ENCODE measurements around the gene COX19. TPM values are rescaled to one million over a fixed set of nuclear protein-coding genes. Genes with fewer than 3 reads are reported as not detected.

Gene COX19
- total RNA-seq, 1 experiment from 2014 or later, result 24.8 TPM

- no peaks in the 10 kb centered on the region for H3K9me3 Mint-ChIP-seq (ENCODE audit: unreplicated experiment)
- H3K4me3 Mint-ChIP-seq (ENCODE audit: unreplicated experiment), result no peak overlapping the region
- DNase-seq, result no peak
- peak overlapping the region; percentile 75 for H3K27ac Mint-ChIP-seq (ENCODE audit: unreplicated experiment)
- Histone ChIP-seq H3K36me3 (ENCODE audit: control insufficient read depth, insufficient read depth, low read length) (peaks cover 7% of the 10 kb centered on the region), H3K9me3 (no peaks in the 10 kb centered on the region), H3K4me3 (ENCODE audit: low read depth, low read length) (no peak overlapping the region), H3K27me3 (replicated peaks; ENCODE audit: control insufficient read depth, insufficient read depth, low read length) (no peaks in the 10 kb centered on the region), H3K4me1 (no peaks in the 10 kb centered on the region)
- ChIA-PET POLR2A (interaction anchor here (0.6 kb wide), 1 partner anchor 48 kb away, joined by 3 read pairs; no protein-coding TSS in a partner anchor), CTCF (no interaction called here)
- intact Hi-C loops (cut with micrococcal nuclease; ENCODE audit: unreplicated experiment), result no loop called here
- no TSS peak for BruUV-seq (replicated peaks)
- H3K4me1 Mint-ChIP-seq (ENCODE audit: low read depth, unreplicated experiment), result no peaks in the 10 kb centered on the region
- peaks cover 38% of the 10 kb centered on the region for H3K36me3 Mint-ChIP-seq (ENCODE audit: insufficient read depth, unreplicated experiment)
- no peak for TF ChIP-seq CTCF (IDR thresholded peaks at IDR 0.05; ENCODE audit: insufficient read depth in 1 of 2, low read depth in 1 of 2, low read length in 1 of 2, severe bottlenecking in 1 of 2, unreplicated experiment in 1 of 2)
- no peaks in the 10 kb centered on the region for H3K27me3 Mint-ChIP-seq (ENCODE audit: insufficient read depth, unreplicated experiment)
Observed at GRCh38 chr7:1022801-1023465, 47.6 kb upstream of the COX19 start.

GRCh38 chr7:1022356-1022755 lies 47.0 kb upstream of the COX19 start:
- H3K27ac Mint-ChIP-seq (ENCODE audit: unreplicated experiment), result no peak overlapping the region
- intact Hi-C loops (cut with micrococcal nuclease; ENCODE audit: unreplicated experiment), result no loop called here
- peaks cover 7% of the 10 kb centered on the region for H3K36me3 ChIP-seq (ENCODE audit: control insufficient read depth, insufficient read depth, low read length)
- H3K4me3 Mint-ChIP-seq (ENCODE audit: unreplicated experiment), result no peak overlapping the region
- H3K4me1 Mint-ChIP-seq (ENCODE audit: low read depth, unreplicated experiment), result no peaks in the 10 kb centered on the region
- H3K36me3 Mint-ChIP-seq (ENCODE audit: insufficient read depth, unreplicated experiment), result peaks cover 34% of the 10 kb centered on the region
- H3K4me1 ChIP-seq, result no peaks in the 10 kb centered on the region
- H3K9me3 Mint-ChIP-seq (ENCODE audit: unreplicated experiment), result no peaks in the 10 kb centered on the region
- no peaks in the 10 kb centered on the region for H3K27me3 Mint-ChIP-seq (ENCODE audit: insufficient read depth, unreplicated experiment)
- H3K4me3 ChIP-seq (ENCODE audit: low read depth, low read length), result no peak overlapping the region
- no peaks in the 10 kb centered on the region for H3K9me3 ChIP-seq
- no peak for DNase-seq
- no peaks in the 10 kb centered on the region for H3K27me3 ChIP-seq (replicated peaks; ENCODE audit: control insufficient read depth, insufficient read depth, low read length)
- POLR2A ChIA-PET, result no interaction called here
- no TSS peak for BruUV-seq (replicated peaks)
- CTCF ChIA-PET, result interaction anchor here (1.3 kb wide), 1 partner anchor 29 kb away, joined by 6 read pairs; no protein-coding TSS in a partner anchor
- TF ChIP-seq CTCF (IDR thresholded peaks at IDR 0.05; ENCODE audit: insufficient read depth in 1 of 2, low read depth in 1 of 2, low read length in 1 of 2, severe bottlenecking in 1 of 2, unreplicated experiment in 1 of 2), result no peak

GRCh38 chr7:1021931-1022330 lies 46.6 kb upstream of the COX19 start:
- H3K27ac Mint-ChIP-seq (ENCODE audit: unreplicated experiment), result no peak overlapping the region

More at GRCh38 chr7:1021931-1022330, 46.6 kb upstream of the COX19 start:
- POLR2A ChIA-PET, result interaction anchor here (0.5 kb wide), 1 partner anchor 226 kb away, joined by 3 read pairs; no protein-coding TSS in a partner anchor
- BruUV-seq (replicated peaks), result no TSS peak
- no peaks in the 10 kb centered on the region for H3K9me3 ChIP-seq
- no peaks in the 10 kb centered on the region for H3K27me3 Mint-ChIP-seq (ENCODE audit: insufficient read depth, unreplicated experiment)
- peaks cover 31% of the 10 kb centered on the region for H3K36me3 Mint-ChIP-seq (ENCODE audit: insufficient read depth, unreplicated experiment)
- CTCF ChIA-PET, result interaction anchor here (1.3 kb wide), 1 partner anchor 29 kb away, joined by 6 read pairs; no protein-coding TSS in a partner anchor
- no peak for DNase-seq
- H3K4me1 ChIP-seq, result no peaks in the 10 kb centered on the region
- H3K36me3 ChIP-seq (ENCODE audit: control insufficient read depth, insufficient read depth, low read length), result peaks cover 7% of the 10 kb centered on the region
- no peak overlapping the region for H3K4me3 Mint-ChIP-seq (ENCODE audit: unreplicated experiment)
- no peaks in the 10 kb centered on the region for H3K9me3 Mint-ChIP-seq (ENCODE audit: unreplicated experiment)
- intact Hi-C loops (cut with micrococcal nuclease; ENCODE audit: unreplicated experiment), result no loop called here
- H3K4me1 Mint-ChIP-seq (ENCODE audit: low read depth, unreplicated experiment), result no peaks in the 10 kb centered on the region
- H3K27me3 ChIP-seq (replicated peaks; ENCODE audit: control insufficient read depth, insufficient read depth, low read length), result no peaks in the 10 kb centered on the region
- no peak overlapping the region for H3K4me3 ChIP-seq (ENCODE audit: low read depth, low read length)
- TF ChIP-seq CTCF (IDR thresholded peaks at IDR 0.05; ENCODE audit: insufficient read depth in 1 of 2, low read depth in 1 of 2, low read length in 1 of 2, severe bottlenecking in 1 of 2, unreplicated experiment in 1 of 2), result no peak

All from Caco-2 (cell line).